ENCODE data around the gene ATXN1L.

The ATXN1L gene

GRCh38 chr16:71840052-71840451 lies 5.7 kb upstream of the ATXN1L start:
- no peak for TF ChIP-seq REST (IDR thresholded peaks at IDR 0.05; ENCODE audit: insufficient read depth in 1 of 2, low read depth in 2 of 2, low read length in 2 of 2)
- no peak for TF ChIP-seq POLR2AphosphoS5 (IDR thresholded peaks at IDR 0.05; ENCODE audit: low read depth, low read length)
- TF ChIP-seq TAF1 (IDR thresholded peaks at IDR 0.05; ENCODE audit: borderline replicate concordance, insufficient read depth, low read length): no peak
- no peak for TF ChIP-seq FOXP2 (optimal IDR thresholded peaks at IDR 0.05; ENCODE audit: borderline replicate concordance, extremely low read depth, extremely low read length, insufficient read depth)
- no peak for TF ChIP-seq SIN3A (IDR thresholded peaks at IDR 0.05; ENCODE audit: borderline replicate concordance, insufficient read depth, low read length)

GRCh38 chr16:71843572-71843971 lies 2.2 kb upstream of the ATXN1L start:
- TF ChIP-seq REST (IDR thresholded peaks at IDR 0.05; ENCODE audit: insufficient read depth in 1 of 2, low read depth in 2 of 2, low read length in 2 of 2) (no peak), FOXP2 (optimal IDR thresholded peaks at IDR 0.05; ENCODE audit: borderline replicate concordance, extremely low read depth, extremely low read length, insufficient read depth) (no peak), TAF1 (IDR thresholded peaks at IDR 0.05; ENCODE audit: borderline replicate concordance, insufficient read depth, low read length) (no peak), SIN3A (IDR thresholded peaks at IDR 0.05; ENCODE audit: borderline replicate concordance, insufficient read depth, low read length) (no peak), POLR2AphosphoS5 (IDR thresholded peaks at IDR 0.05; ENCODE audit: low read depth, low read length) (no peak)

- TF ChIP-seq FOXP2 (optimal IDR thresholded peaks at IDR 0.05; ENCODE audit: borderline replicate concordance, extremely low read depth, extremely low read length, insufficient read depth): no peak
- no peak for TF ChIP-seq POLR2AphosphoS5 (IDR thresholded peaks at IDR 0.05; ENCODE audit: low read depth, low read length)
- TF ChIP-seq REST (IDR thresholded peaks at IDR 0.05; ENCODE audit: insufficient read depth in 1 of 2, low read depth in 2 of 2, low read length in 2 of 2): no peak
- no peak for TF ChIP-seq TAF1 (IDR thresholded peaks at IDR 0.05; ENCODE audit: borderline replicate concordance, insufficient read depth, low read length)
- TF ChIP-seq SIN3A (IDR thresholded peaks at IDR 0.05; ENCODE audit: borderline replicate concordance, insufficient read depth, low read length): no peak
Measured at GRCh38 chr16:71846431-71846830, 655 bp downstream of the ATXN1L start.

GRCh38 chr16:71847096-71847495 lies 1.3 kb downstream of the ATXN1L start:
- no peak for TF ChIP-seq REST (IDR thresholded peaks at IDR 0.05; ENCODE audit: insufficient read depth in 1 of 2, low read depth in 2 of 2, low read length in 2 of 2)
- TF ChIP-seq SIN3A (IDR thresholded peaks at IDR 0.05; ENCODE audit: borderline replicate concordance, insufficient read depth, low read length): no peak
- TF ChIP-seq POLR2AphosphoS5 (IDR thresholded peaks at IDR 0.05; ENCODE audit: low read depth, low read length): no peak
- no peak for TF ChIP-seq TAF1 (IDR thresholded peaks at IDR 0.05; ENCODE audit: borderline replicate concordance, insufficient read depth, low read length)
- no peak for TF ChIP-seq FOXP2 (optimal IDR thresholded peaks at IDR 0.05; ENCODE audit: borderline replicate concordance, extremely low read depth, extremely low read length, insufficient read depth)

GRCh38 chr16:71848622-71849021 lies 2.8 kb downstream of the ATXN1L start:
- TF ChIP-seq TAF1 (IDR thresholded peaks at IDR 0.05; ENCODE audit: borderline replicate concordance, insufficient read depth, low read length): no peak
- no peak for TF ChIP-seq REST (IDR thresholded peaks at IDR 0.05; ENCODE audit: insufficient read depth in 1 of 2, low read depth in 2 of 2, low read length in 2 of 2)
- TF ChIP-seq FOXP2 (optimal IDR thresholded peaks at IDR 0.05; ENCODE audit: borderline replicate concordance, extremely low read depth, extremely low read length, insufficient read depth): no peak
- TF ChIP-seq SIN3A (IDR thresholded peaks at IDR 0.05; ENCODE audit: borderline replicate concordance, insufficient read depth, low read length): no peak
- no peak for TF ChIP-seq POLR2AphosphoS5 (IDR thresholded peaks at IDR 0.05; ENCODE audit: low read depth, low read length)

Data from PFSK-1 (cell line).